ENCODE measurements around the gene CCDC187. TPM values are rescaled to one million over a fixed set of nuclear protein-coding genes. Genes with fewer than 3 reads are reported as not detected.

Gene CCDC187
- total RNA-seq, 4 donors from 2014 or later: 0.40 to 1.1 (median 0.41) TPM; not detected in 1

DNA sequence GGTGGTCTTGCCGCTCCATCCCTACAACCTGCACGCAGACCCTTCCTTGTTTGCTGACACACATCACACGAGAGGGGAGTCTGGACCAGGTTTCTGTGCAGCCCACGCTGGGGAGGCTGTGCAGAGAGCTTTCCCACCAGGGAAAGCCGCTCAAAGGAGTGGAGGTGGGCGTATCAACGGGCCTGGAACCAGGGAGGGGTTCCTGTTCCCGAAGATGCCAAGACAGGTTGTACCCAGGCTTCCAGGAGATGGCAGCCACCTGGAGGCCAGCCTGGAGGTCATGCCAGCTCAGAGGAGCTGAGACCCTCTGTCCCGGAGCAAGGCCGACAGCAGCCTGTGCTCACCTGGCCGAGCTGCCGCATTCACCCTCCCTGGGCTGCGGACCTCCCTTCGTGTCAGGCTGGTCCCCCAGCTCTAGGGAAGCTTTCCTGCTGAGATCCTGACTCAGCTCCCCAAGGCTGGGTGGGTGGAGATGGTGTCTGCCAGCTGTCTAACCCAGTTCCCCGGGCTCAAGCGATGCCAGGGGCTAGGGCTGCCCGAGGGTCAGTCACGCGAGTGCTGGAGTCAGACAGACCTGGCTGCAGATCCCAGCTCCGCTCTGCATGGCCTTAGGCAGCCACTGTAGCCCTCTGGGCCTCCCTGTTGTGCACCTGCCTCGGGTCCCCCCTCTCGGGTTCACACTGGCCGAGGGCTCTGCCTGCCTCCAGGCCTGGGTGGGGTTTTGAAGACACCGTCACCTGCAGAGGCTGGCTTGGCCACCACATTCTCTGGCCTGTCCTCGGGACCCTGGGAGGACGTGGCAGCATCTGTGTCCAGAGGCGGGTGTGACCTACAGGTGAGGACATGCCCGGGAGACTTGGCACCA, 29.7 kb downstream of the CCDC187 start:
- no peak for TF ChIP-seq POLR2A (IDR thresholded peaks at IDR 0.05)
- TF ChIP-seq, protein P1, sequence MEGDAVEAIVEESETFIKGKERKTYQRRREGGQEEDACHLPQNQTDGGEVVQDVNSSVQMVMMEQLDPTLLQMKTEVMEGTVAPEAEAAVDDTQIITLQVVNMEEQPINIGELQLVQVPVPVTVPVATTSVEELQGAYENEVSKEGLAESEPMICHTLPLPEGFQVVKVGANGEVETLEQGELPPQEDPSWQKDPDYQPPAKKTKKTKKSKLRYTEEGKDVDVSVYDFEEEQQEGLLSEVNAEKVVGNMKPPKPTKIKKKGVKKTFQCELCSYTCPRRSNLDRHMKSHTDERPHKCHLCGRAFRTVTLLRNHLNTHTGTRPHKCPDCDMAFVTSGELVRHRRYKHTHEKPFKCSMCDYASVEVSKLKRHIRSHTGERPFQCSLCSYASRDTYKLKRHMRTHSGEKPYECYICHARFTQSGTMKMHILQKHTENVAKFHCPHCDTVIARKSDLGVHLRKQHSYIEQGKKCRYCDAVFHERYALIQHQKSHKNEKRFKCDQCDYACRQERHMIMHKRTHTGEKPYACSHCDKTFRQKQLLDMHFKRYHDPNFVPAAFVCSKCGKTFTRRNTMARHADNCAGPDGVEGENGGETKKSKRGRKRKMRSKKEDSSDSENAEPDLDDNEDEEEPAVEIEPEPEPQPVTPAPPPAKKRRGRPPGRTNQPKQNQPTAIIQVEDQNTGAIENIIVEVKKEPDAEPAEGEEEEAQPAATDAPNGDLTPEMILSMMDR (IDR thresholded peaks at IDR 0.05): no peak
- no peak for TF ChIP-seq POLR2AphosphoS5 (IDR thresholded peaks at IDR 0.05)
- no peak for TF ChIP-seq EP300 (IDR thresholded peaks at IDR 0.05; ENCODE audit: low read depth)
- Histone ChIP-seq H3K27me3 (peaks cover 14% of the 10 kb centered on the region), H3K27ac (no peak overlapping the region), H3K4me1 (no peaks in the 10 kb centered on the region), H3K9me3 (no peaks in the 10 kb centered on the region), H3K4me3 (no peak overlapping the region), H3K36me3 (no peaks in the 10 kb centered on the region)
- in situ Hi-C loops (cut with MboI; ENCODE audit: low pct_ligation_motif_present in 1 of 4, low pct_unique_long_range_greater_than_20kb in 1 of 4, low sequenced_read_pairs in 3 of 4) (loop anchor here in 1 of 4 donors (10.0 kb wide), 1 partner anchor 109 kb away; no protein-coding TSS in a partner anchor), intact Hi-C loops (cut with DNase I; ENCODE audit: low total_unique reads) (no loop called here)
- DNase-seq: no peak
- 79% methylated on average over 26 of the region's 28 CpGs; no CpG with 5 or more reads in 1 of the 2 donors for WGBS, 2 donors (ENCODE audit: low coverage in 1 of 2)

GRCh38 chr9:136273244-136273865, 30.5 kb downstream of the CCDC187 start:
- intact Hi-C loops (cut with DNase I; ENCODE audit: low total_unique reads): no loop called here
- WGBS, 2 donors (ENCODE audit: low coverage in 1 of 2): 76 to 77% methylated on average over 13 to 14 of the region's 14 CpGs
- peaks cover 21% of the 10 kb centered on the region for H3K27me3 ChIP-seq

DNA sequence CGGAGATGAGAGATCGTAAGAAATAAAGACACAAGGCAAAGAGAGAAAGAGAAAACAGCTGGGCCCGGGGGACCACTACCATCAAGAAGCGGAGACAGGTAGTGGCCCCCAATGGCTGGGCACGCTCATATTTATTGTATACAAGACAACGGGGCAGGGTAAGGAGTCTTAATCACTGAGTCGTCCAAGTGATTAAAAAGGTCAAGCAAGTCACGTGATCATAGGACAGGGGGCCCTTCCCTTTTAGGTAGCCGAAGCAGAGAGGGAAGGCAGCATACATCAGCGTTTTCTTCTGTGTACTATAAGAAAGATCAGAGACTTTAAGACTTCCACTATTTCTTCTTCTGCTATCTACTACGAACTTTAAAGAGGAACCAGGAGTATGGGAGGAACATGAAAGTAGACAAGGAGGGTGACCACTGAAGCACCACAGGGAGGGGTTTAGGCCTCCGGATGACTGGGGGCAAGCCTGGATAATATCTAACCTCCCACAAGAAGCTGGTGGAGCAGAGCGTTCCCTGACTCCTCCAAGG, 33.7 kb downstream of the CCDC187 start:
- Histone ChIP-seq H3K27me3 (peaks cover 9% of the 10 kb centered on the region), H3K27ac (no peak overlapping the region), H3K4me1 (peaks cover 5 to 13% (median 8%) of the 10 kb centered on the region in 4 donors), H3K4me3 (no peak overlapping the region), H3K9me3 (no peaks in the 10 kb centered on the region), H3K36me3 (no peaks in the 10 kb centered on the region)
- no peak for TF ChIP-seq EP300 (IDR thresholded peaks at IDR 0.05; ENCODE audit: low read depth)
- TF ChIP-seq POLR2AphosphoS5 (IDR thresholded peaks at IDR 0.05): no peak
- no peak for TF ChIP-seq POLR2A (IDR thresholded peaks at IDR 0.05)
- TF ChIP-seq, protein P1 (IDR thresholded peaks at IDR 0.05): no peak
- DNase-seq: no peak
- 81 to 88% methylated on average over 12 to 13 of the region's 13 CpGs for WGBS, 2 donors (ENCODE audit: low coverage in 1 of 2)
- intact Hi-C loops (cut with DNase I; ENCODE audit: low total_unique reads): no loop called here
- in situ Hi-C loops (cut with MboI; ENCODE audit: low pct_ligation_motif_present in 1 of 4, low pct_unique_long_range_greater_than_20kb in 1 of 4, low sequenced_read_pairs in 3 of 4): loop anchor here in 1 of 4 donors (10.0 kb wide), 1 partner anchor 105 kb away; no protein-coding TSS in a partner anchor

More at GRCh38 chr9:136273244-136273865, 30.5 kb downstream of the CCDC187 start:
- Histone ChIP-seq H3K27ac (no peak overlapping the region), H3K4me1 (no peaks in the 10 kb centered on the region), H3K4me3 (no peak overlapping the region), H3K36me3 (no peaks in the 10 kb centered on the region), H3K9me3 (no peaks in the 10 kb centered on the region)
- DNase-seq: no peak
- TF ChIP-seq POLR2AphosphoS5 (IDR thresholded peaks at IDR 0.05): no peak
- TF ChIP-seq, protein P1 (IDR thresholded peaks at IDR 0.05): no peak
- no peak for TF ChIP-seq POLR2A (IDR thresholded peaks at IDR 0.05)
- TF ChIP-seq EP300 (IDR thresholded peaks at IDR 0.05; ENCODE audit: low read depth): no peak
- in situ Hi-C loops (cut with MboI; ENCODE audit: low pct_ligation_motif_present in 1 of 4, low pct_unique_long_range_greater_than_20kb in 1 of 4, low sequenced_read_pairs in 3 of 4): loop anchor here in 1 of 4 donors (10.0 kb wide), 1 partner anchor 109 kb away; no protein-coding TSS in a partner anchor

DNA sequence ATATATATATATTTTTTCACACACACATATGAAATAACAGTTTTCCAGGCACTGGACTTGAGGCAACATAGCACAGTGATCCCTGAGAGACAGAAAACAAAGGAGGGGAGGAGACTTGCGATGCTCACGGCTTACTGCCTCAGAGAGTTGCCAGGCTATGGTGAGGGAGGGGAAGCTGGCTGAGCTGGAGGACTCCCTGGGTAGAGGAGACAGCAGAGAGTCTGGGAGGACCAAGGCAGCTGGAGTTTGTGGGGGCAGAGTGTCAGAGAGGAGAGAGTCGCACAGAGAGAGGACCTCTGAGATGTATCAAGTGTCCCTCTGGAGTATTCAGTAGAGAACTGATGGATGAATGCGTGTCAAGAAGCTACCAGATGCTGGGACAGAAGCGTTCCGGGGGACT, 35.2 kb downstream of the CCDC187 start:
- Histone ChIP-seq H3K4me3 (no peak overlapping the region), H3K4me1 (peaks cover 5 to 13% (median 8%) of the 10 kb centered on the region in 4 donors), H3K9me3 (no peaks in the 10 kb centered on the region), H3K27me3 (peaks cover 12% of the 10 kb centered on the region), H3K27ac (no peak overlapping the region), H3K36me3 (no peaks in the 10 kb centered on the region)
- WGBS, 2 donors (ENCODE audit: low coverage in 1 of 2): 65 to 66% methylated on average over 6 of the region's 6 CpGs
- intact Hi-C loops (cut with DNase I; ENCODE audit: low total_unique reads): no loop called here
- no peak for DNase-seq
- in situ Hi-C loops (cut with MboI; ENCODE audit: low pct_ligation_motif_present in 1 of 4, low pct_unique_long_range_greater_than_20kb in 1 of 4, low sequenced_read_pairs in 3 of 4): no loop called here
- TF ChIP-seq POLR2A (IDR thresholded peaks at IDR 0.05): no peak
- TF ChIP-seq, protein P1 (IDR thresholded peaks at IDR 0.05): no peak
- TF ChIP-seq EP300 (IDR thresholded peaks at IDR 0.05; ENCODE audit: low read depth): no peak
- TF ChIP-seq POLR2AphosphoS5 (IDR thresholded peaks at IDR 0.05): no peak

All from transverse colon (tissue), 4 donors.